Nephron (organoid): ENCODE measurements around the gene RFX3.

ENCODE experiments used
- H3K27ac Mint-ChIP-seq, 3 experiments: 2 replicates each; pipeline ENCODE4 v1.8.0; 2020; ENCODE audit warnings: mixed read lengths in 3 of 3, mild to moderate bottlenecking in 2 of 3, moderate library complexity in 1 of 3
- H3K27me3 Mint-ChIP-seq: 2 replicates; pipeline ENCODE4 v1.8.0; 2021; ENCODE audit warnings: low read depth, mild to moderate bottlenecking, moderate library complexity, mixed read lengths
- H3K36me3 Mint-ChIP-seq: 2 replicates; pipeline ENCODE4 v1.8.0; 2020; ENCODE audit warnings: low read depth, mixed read lengths
- H3K4me1 Mint-ChIP-seq: 2 replicates; pipeline ENCODE4 v1.8.0; 2020; ENCODE audit warnings: mixed read lengths
- H3K4me3 Mint-ChIP-seq, 3 experiments: 2 replicates each; pipeline ENCODE4 v1.8.0; 2020; ENCODE audit warnings: mild to moderate bottlenecking in 3 of 3, mixed read lengths in 3 of 3, moderate library complexity in 2 of 3
- H3K9me3 Mint-ChIP-seq: 2 replicates; pipeline ENCODE4 v1.8.0; 2020; ENCODE audit warnings: mixed read lengths
- CTCF ChIP-seq, 3 experiments: fragments of 200-600 bp; sonication (generic); IDR thresholded peaks; one replicate each; pipeline ENCODE4 v1.5.0; 2021; ENCODE audit warnings: antibody characterized with exemption in 3 of 3; ENCODE audit not compliant: unreplicated experiment in 3 of 3

The RFX3 gene

GRCh38 chr9:3507395-3508077 is 18.3 kb downstream of the RFX3 start:
- no peak overlapping the region for H3K27ac Mint-ChIP-seq

GRCh38 chr9:3506164-3506563 is 19.6 kb downstream of the RFX3 start:
- Mint-ChIP-seq H3K4me3 (no peak overlapping the region), H3K36me3 (peaks cover 5% of the 10 kb centered on the region), H3K4me1 (peaks cover 11% of the 10 kb centered on the region), H3K27ac (no peak overlapping the region), H3K9me3 (no peaks in the 10 kb centered on the region), H3K27me3 (no peaks in the 10 kb centered on the region)
- no peak for TF ChIP-seq CTCF (IDR thresholded peaks at IDR 0.05; ENCODE audit: unreplicated experiment in 3 of 3)

More at GRCh38 chr9:3507395-3508077, 18.3 kb downstream of the RFX3 start:
- Mint-ChIP-seq H3K27me3 (no peaks in the 10 kb centered on the region), H3K4me1 (peaks cover 11% of the 10 kb centered on the region), H3K36me3 (peaks cover 5% of the 10 kb centered on the region), H3K4me3 (no peak overlapping the region), H3K9me3 (no peaks in the 10 kb centered on the region)
- no peak for TF ChIP-seq CTCF (IDR thresholded peaks at IDR 0.05; ENCODE audit: unreplicated experiment in 3 of 3)

DNA sequence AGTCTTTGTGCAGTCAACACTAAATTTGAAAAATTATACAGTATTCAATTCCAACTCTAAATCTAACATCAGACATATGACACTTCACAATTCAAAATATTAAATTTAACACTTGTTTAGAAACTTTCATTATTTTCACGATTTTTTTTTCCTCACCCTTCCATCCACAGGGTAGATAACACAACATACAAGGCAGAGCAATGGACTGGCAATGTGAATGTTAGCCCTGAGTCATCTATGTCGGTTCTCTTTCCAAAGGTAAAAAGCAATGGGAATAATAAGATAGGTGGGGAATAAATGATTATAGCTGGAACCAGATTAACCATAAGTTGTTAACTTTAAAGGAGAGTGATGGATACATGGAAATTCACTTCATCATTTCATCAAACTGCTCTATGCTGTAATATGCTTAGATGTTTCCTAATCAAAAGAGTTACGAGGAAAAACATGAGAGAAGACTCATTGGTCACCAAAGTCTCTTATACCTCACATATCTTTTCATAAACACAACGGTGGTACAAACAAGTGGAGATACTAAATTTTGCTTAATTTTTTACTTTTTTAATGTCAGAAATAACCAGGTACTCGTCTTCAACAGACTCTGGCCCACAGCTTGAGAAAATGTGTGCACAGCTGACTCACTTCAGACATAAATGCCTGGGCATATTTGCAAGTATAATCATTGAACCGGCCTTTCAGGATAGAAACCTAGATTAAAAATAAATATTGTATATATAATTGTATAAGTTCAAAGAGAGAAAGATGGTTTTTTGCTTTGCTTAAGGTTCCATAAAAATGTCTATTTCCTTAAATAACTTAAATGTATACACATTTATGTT is 23.0 kb downstream of the RFX3 start:
- Mint-ChIP-seq H3K36me3 (peaks cover 5% of the 10 kb centered on the region), H3K27ac (no peak overlapping the region), H3K4me3 (no peak overlapping the region), H3K4me1 (peaks cover 12% of the 10 kb centered on the region), H3K27me3 (no peaks in the 10 kb centered on the region), H3K9me3 (no peaks in the 10 kb centered on the region)
- no peak for TF ChIP-seq CTCF (IDR thresholded peaks at IDR 0.05; ENCODE audit: unreplicated experiment in 3 of 3)

DNA sequence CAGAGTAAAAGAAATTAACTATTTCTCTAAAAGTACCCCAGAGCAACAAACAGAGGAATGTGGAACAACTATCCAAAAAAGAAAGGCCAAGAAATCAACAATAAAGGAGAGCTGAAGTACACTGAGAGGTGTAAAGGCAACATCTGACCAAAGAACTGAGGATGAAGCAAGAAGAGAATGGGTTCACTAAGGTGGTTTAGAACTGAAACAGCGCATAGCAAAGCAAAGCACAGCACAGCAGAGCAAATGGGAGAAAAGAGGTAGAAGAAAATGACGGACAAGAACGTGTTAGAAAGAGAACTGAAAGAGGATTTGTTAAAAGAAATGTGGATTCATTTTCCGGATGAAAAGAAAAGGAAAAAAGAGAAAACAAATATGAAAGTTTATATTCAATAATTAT is 25.8 kb downstream of the RFX3 start:
- Mint-ChIP-seq H3K9me3 (no peaks in the 10 kb centered on the region), H3K36me3 (no peaks in the 10 kb centered on the region), H3K27me3 (no peaks in the 10 kb centered on the region), H3K4me1 (peaks cover 30% of the 10 kb centered on the region), H3K27ac (peak overlapping the region in 1 of 3 experiments; percentile 9), H3K4me3 (no peak overlapping the region)
- no peak for TF ChIP-seq CTCF (IDR thresholded peaks at IDR 0.05; ENCODE audit: unreplicated experiment in 3 of 3)

GRCh38 chr9:3498691-3499090 is 27.1 kb downstream of the RFX3 start:
- no peak for TF ChIP-seq CTCF (IDR thresholded peaks at IDR 0.05; ENCODE audit: unreplicated experiment in 3 of 3)
- Mint-ChIP-seq H3K36me3 (peaks cover 3% of the 10 kb centered on the region), H3K27me3 (peaks cover 2% of the 10 kb centered on the region), H3K27ac (peak overlapping the region in 1 of 3 experiments; percentile 58), H3K9me3 (no peaks in the 10 kb centered on the region), H3K4me1 (peaks cover 30% of the 10 kb centered on the region), H3K4me3 (no peak overlapping the region)
